CD4-positive, alpha-beta T cell treated with Interleukin-6 for 4 hours (primary cell): ENCODE data around the gene ZNF135.

Experiments
- DNase-seq: peaks from one replicate; pipeline ENCODE4 v3.0.0-alpha.2; 2020; ENCODE audit warnings: mixed read lengths

The ZNF135 gene

GRCh38 chr19:58095328-58095727 lies 36.2 kb downstream of the ZNF135 start:
- DNase-seq = no peak

GRCh38 chr19:58096884-58097283 lies 37.8 kb downstream of the ZNF135 start:
- DNase-seq = no peak

- no peak for DNase-seq
Measured at GRCh38 chr19:58097349-58097748, 38.3 kb downstream of the ZNF135 start.

- DNase-seq = peak; percentile 95
Measured at GRCh38 chr19:58097781-58098681, 38.9 kb downstream of the ZNF135 start, which contains the start of gene ZSCAN18. TSS of gene ZSCAN18 (minus strand) at chr19:58098231. CDS start at chr19:58090267, 7,964 bp downstream.

- no peak for DNase-seq
Measured at GRCh38 chr19:58098682-58098998, 39.6 kb downstream of the ZNF135 start.

- DNase-seq = no peak
Measured at GRCh38 chr19:58107778-58108545, 48.9 kb downstream of the ZNF135 start.

- no peak for DNase-seq
Measured at GRCh38 chr19:58108546-58108817, 49.4 kb downstream of the ZNF135 start.

- no peak for DNase-seq
Measured at GRCh38 chr19:58117841-58118575, 58.9 kb downstream of the ZNF135 start.

GRCh38 chr19:58118979-58119733 lies 60.1 kb downstream of the ZNF135 start:
- DNase-seq = no peak
